HEK293 (cell line): ENCODE measurements around the gene TMEM8B.
A peak's percentile ranks its signal among the peaks of the same experiment; 100 is the strongest.

ENCODE experiments used
- GFI1B ChIP-seq: fragments of 450-650 bp; formaldehyde crosslinking; IDR thresholded peaks from 2 replicates; pipeline ENCODE4 v1.5.1; 2016; ENCODE audit warnings: missing biosample characterization, missing genetic modification characterization
- GLIS1 ChIP-seq: fragments of 450-650 bp; formaldehyde crosslinking; IDR thresholded peaks from 2 replicates; pipeline ENCODE4 v1.5.1; 2016; ENCODE audit warnings: missing biosample characterization, missing genetic modification characterization
- KLF1 ChIP-seq: fragments of 450-650 bp; formaldehyde crosslinking; IDR thresholded peaks from 2 replicates; pipeline ENCODE4 v1.5.1; 2016; ENCODE audit warnings: missing biosample characterization, missing genetic modification characterization
- KLF17 ChIP-seq: fragments of 450-650 bp; formaldehyde crosslinking; IDR thresholded peaks from 2 replicates; pipeline ENCODE4 v1.5.1; 2016; ENCODE audit warnings: missing biosample characterization, missing genetic modification characterization
- OVOL3 ChIP-seq: fragments of 450-650 bp; formaldehyde crosslinking; IDR thresholded peaks from 2 replicates; pipeline ENCODE4 v1.5.1; 2016; ENCODE audit warnings: missing biosample characterization, missing genetic modification characterization
- REST ChIP-seq: fragments of 450-650 bp; formaldehyde crosslinking; IDR thresholded peaks from 2 replicates; pipeline ENCODE4 v1.5.1; 2016; ENCODE audit warnings: missing biosample characterization, missing genetic modification characterization
- SALL2 ChIP-seq: fragments of 450-650 bp; formaldehyde crosslinking; IDR thresholded peaks from 2 replicates; pipeline ENCODE4 v1.5.0; 2017; ENCODE audit warnings: missing biosample characterization, mild to moderate bottlenecking, missing genetic modification characterization, borderline replicate concordance
- SP3 ChIP-seq: fragments of 450-650 bp; formaldehyde crosslinking; IDR thresholded peaks from 2 replicates; pipeline ENCODE4 v1.5.1; 2016; ENCODE audit warnings: missing biosample characterization, missing genetic modification characterization
- TCF7L2 ChIP-seq: IDR thresholded peaks from 2 replicates; pipeline ENCODE4 v1.6.1; 2011; ENCODE audit warnings: low read depth, mild to moderate bottlenecking, inconsistent platforms, low read length, moderate library complexity, borderline replicate concordance
- TRIM28 ChIP-seq: IDR thresholded peaks from 2 replicates; pipeline ENCODE4 v1.6.1; 2011; ENCODE audit warnings: low read length, control low read depth, borderline replicate concordance
- ZBTB44 ChIP-seq: fragments of 450-650 bp; IDR thresholded peaks from 2 replicates; pipeline ENCODE4 v1.5.1; 2018; ENCODE audit warnings: missing biosample characterization, mild to moderate bottlenecking, missing genetic modification characterization
- ZFP3 ChIP-seq: fragments of 450-650 bp; formaldehyde crosslinking; IDR thresholded peaks from 2 replicates; pipeline ENCODE4 v1.5.1; 2016; ENCODE audit warnings: low read depth, missing biosample characterization, missing genetic modification characterization
- ZFP69B ChIP-seq: fragments of 450-650 bp; formaldehyde crosslinking; IDR thresholded peaks from 2 replicates; pipeline ENCODE4 v1.5.1; 2016; ENCODE audit warnings: missing biosample characterization, missing genetic modification characterization
- ZNF114 ChIP-seq: fragments of 450-650 bp; formaldehyde crosslinking; IDR thresholded peaks from 2 replicates; pipeline ENCODE4 v1.5.0; 2017; ENCODE audit warnings: missing biosample characterization, missing genetic modification characterization
- ZNF138 ChIP-seq: fragments of 450-650 bp; formaldehyde crosslinking; IDR thresholded peaks from 2 replicates; pipeline ENCODE4 v1.5.1; 2016; ENCODE audit warnings: missing biosample characterization, missing genetic modification characterization, borderline replicate concordance
- ZNF157 ChIP-seq: fragments of 450-650 bp; formaldehyde crosslinking; IDR thresholded peaks from 2 replicates; pipeline ENCODE4 v1.5.1; 2016; ENCODE audit warnings: missing biosample characterization, missing genetic modification characterization
- ZNF184 ChIP-seq: fragments of 450-650 bp; IDR thresholded peaks from 2 replicates; pipeline ENCODE4 v1.5.1; 2018; ENCODE audit warnings: missing biosample characterization, mild to moderate bottlenecking, missing genetic modification characterization
- ZNF202 ChIP-seq: fragments of 450-650 bp; formaldehyde crosslinking; IDR thresholded peaks from 2 replicates; pipeline ENCODE4 v1.5.1; 2016; ENCODE audit warnings: missing biosample characterization, missing genetic modification characterization, borderline replicate concordance
- ZNF354C ChIP-seq: fragments of 450-650 bp; formaldehyde crosslinking; IDR thresholded peaks from 2 replicates; pipeline ENCODE4 v1.5.1; 2016; ENCODE audit warnings: missing biosample characterization, missing genetic modification characterization, low read depth, borderline replicate concordance
- ZNF423 ChIP-seq: fragments of 450-650 bp; formaldehyde crosslinking; IDR thresholded peaks from 2 replicates; pipeline ENCODE4 v1.5.1; 2016; ENCODE audit warnings: missing biosample characterization, missing genetic modification characterization
- ZNF549 ChIP-seq: fragments of 450-650 bp; IDR thresholded peaks from 2 replicates; pipeline ENCODE4 v1.5.1; 2018; ENCODE audit warnings: missing biosample characterization, missing genetic modification characterization, mild to moderate bottlenecking, inconsistent platforms, moderate library complexity
- ZNF596 ChIP-seq: fragments of 450-650 bp; IDR thresholded peaks from 2 replicates; pipeline ENCODE4 v1.5.0; 2018; ENCODE audit warnings: missing biosample characterization, mild to moderate bottlenecking, missing genetic modification characterization, moderate library complexity
- ZNF600 ChIP-seq: fragments of 450-650 bp; formaldehyde crosslinking; IDR thresholded peaks from 2 replicates; pipeline ENCODE4 v1.5.1; 2016; ENCODE audit warnings: missing biosample characterization, missing genetic modification characterization
- ZNF610 ChIP-seq: fragments of 450-650 bp; formaldehyde crosslinking; IDR thresholded peaks from 2 replicates; pipeline ENCODE4 v1.5.1; 2016; ENCODE audit warnings: missing biosample characterization, missing genetic modification characterization, borderline replicate concordance
- ZNF621 ChIP-seq: fragments of 450-650 bp; formaldehyde crosslinking; IDR thresholded peaks from 2 replicates; pipeline ENCODE4 v1.5.1; 2017; ENCODE audit warnings: missing biosample characterization, missing genetic modification characterization
- ZNF777 ChIP-seq: fragments of 450-650 bp; formaldehyde crosslinking; IDR thresholded peaks from 2 replicates; pipeline ENCODE4 v1.5.1; 2017; ENCODE audit warnings: missing biosample characterization, missing genetic modification characterization, borderline replicate concordance
- TF ChIP-seq, protein P1 (sequence below): fragments of 450-650 bp; formaldehyde crosslinking; IDR thresholded peaks from 2 replicates; pipeline ENCODE4 v1.5.1; 2017; ENCODE audit warnings: missing biosample characterization, missing genetic modification characterization
- TF ChIP-seq, protein P2 (sequence below): fragments of 450-650 bp; formaldehyde crosslinking; IDR thresholded peaks from 2 replicates; pipeline ENCODE4 v1.5.1; 2016; ENCODE audit warnings: missing biosample characterization, missing genetic modification characterization
- TF ChIP-seq, protein P3 (sequence below): fragments of 450-650 bp; formaldehyde crosslinking; IDR thresholded peaks from 2 replicates; pipeline ENCODE4 v1.5.1; 2016; ENCODE audit warnings: missing biosample characterization, missing genetic modification characterization

TMEM8B gene

GRCh38 chr9:35907711-35908503 is 78.9 kb downstream of the TMEM8B start (continued):
- TF ChIP-seq ZBTB44 (tag by site-specific recombination) (no peak), SP3 (tag by site-specific recombination) (0 out of 2 replicates have a peak, but pooled peaks have one; percentile 40), REST (tag by site-specific recombination) (no peak), ZNF354C (tag by site-specific recombination) (no peak), KLF17 (tag by site-specific recombination) (0 out of 2 replicates have a peak, but pooled peaks have one; percentile 30), OVOL3 (tag by site-specific recombination) (no peak), ZFP3 (tag by site-specific recombination) (no peak), ZNF600 (tag by site-specific recombination) (no peak), ZNF549 (tag by site-specific recombination) (no peak), ZNF202 (no peak), GLIS1 (tag by site-specific recombination) (peak; percentile 32; the same call in 1 of the 2 replicates), ZNF621 (tag by site-specific recombination) (no peak), ZNF184 (tag by site-specific recombination) (no peak), ZNF157 (no peak), TCF7L2 (no peak), ZNF596 (no peak), KLF1 (tag by site-specific recombination) (no peak), ZNF777 (tag by site-specific recombination) (no peak), ZNF423 (no peak), GFI1B (tag by site-specific recombination) (no peak), ZFP69B (tag by site-specific recombination) (no peak), ZNF114 (tag by site-specific recombination) (no peak), SALL2 (tag by site-specific recombination) (no peak), ZNF610 (tag by site-specific recombination) (no peak), TRIM28 (no peak), ZNF138 (no peak)
- TF ChIP-seq, protein P1, sequence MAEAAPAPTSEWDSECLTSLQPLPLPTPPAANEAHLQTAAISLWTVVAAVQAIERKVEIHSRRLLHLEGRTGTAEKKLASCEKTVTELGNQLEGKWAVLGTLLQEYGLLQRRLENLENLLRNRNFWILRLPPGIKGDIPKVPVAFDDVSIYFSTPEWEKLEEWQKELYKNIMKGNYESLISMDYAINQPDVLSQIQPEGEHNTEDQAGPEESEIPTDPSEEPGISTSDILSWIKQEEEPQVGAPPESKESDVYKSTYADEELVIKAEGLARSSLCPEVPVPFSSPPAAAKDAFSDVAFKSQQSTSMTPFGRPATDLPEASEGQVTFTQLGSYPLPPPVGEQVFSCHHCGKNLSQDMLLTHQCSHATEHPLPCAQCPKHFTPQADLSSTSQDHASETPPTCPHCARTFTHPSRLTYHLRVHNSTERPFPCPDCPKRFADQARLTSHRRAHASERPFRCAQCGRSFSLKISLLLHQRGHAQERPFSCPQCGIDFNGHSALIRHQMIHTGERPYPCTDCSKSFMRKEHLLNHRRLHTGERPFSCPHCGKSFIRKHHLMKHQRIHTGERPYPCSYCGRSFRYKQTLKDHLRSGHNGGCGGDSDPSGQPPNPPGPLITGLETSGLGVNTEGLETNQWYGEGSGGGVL, result peak; percentile 98
- TF ChIP-seq, protein P2, sequence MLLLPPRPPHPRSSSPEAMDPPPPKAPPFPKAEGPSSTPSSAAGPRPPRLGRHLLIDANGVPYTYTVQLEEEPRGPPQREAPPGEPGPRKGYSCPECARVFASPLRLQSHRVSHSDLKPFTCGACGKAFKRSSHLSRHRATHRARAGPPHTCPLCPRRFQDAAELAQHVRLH, result no peak
- TF ChIP-seq, protein P3, sequence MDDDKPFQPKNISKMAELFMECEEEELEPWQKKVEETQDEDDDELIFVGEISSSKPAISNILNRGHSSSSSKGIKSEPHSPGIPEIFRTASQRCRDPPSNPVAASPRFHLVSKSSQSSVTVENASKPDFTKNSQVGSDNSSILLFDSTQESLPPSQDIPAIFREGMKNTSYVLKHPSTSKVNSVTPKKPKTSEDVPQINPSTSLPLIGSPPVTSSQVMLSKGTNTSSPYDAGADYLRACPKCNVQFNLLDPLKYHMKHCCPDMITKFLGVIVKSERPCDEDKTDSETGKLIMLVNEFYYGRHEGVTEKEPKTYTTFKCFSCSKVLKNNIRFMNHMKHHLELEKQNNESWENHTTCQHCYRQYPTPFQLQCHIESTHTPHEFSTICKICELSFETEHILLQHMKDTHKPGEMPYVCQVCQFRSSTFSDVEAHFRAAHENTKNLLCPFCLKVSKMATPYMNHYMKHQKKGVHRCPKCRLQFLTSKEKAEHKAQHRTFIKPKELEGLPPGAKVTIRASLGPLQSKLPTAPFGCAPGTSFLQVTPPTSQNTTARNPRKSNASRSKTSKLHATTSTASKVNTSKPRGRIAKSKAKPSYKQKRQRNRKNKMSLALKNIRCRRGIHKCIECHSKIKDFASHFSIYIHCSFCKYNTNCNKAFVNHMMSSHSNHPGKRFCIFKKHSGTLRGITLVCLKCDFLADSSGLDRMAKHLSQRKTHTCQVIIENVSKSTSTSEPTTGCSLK (tag by site-specific recombination), result no peak
